NCI-H1048 (cell line): ENCODE measurements around the gene HEBP2.

Experiments
- DNase-seq: peaks from one replicate; lab custom pipeline; 2025; lab: John Stamatoyannopoulos, UW

The HEBP2 gene

DNA sequence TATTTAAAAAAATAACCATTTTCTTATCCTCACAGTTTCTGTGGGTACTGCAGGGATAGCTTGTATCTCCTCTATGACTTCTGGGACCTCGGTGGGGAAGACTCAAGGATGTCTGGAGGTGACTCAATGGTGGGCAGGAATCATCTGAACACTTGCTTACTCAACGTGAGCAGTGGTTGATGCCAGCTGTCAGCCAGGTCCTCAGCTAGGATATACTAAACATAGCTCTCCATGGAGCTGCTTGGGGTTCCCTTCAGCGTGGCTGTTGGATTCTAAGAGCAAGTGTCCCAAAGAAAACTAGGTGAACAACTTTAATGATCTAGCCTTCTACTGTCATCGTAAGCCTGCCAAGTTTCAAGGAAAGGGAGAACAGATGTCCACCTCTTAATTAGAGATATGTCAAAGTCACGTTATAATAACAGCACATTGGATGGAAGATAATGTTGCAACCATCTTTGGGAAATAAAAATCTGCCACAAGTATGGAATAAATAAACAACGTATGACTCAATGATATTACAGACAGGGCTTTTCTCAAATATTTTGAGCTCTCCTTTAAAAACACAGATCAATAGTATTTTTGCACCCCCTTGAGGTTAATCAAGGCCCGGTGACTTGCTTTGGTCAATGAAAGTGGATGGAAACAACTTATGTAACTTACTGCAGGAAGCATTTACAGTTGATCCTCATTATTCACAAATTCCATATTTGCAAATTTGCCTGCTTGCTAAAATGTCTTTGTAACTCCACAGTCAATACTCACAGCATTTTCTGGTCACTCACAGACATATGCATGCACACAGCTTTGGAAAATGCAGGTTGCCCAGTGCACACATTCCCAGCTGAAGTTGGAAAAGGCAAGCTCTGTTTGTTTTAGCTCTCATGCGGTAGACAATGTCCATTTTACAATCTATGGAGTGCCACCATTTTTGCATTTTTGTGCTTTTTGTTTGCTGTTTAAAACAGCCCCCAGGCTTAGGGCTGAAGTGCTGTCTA, 6.6 kb upstream of the HEBP2 start:
- DNase-seq: no peak

DNA sequence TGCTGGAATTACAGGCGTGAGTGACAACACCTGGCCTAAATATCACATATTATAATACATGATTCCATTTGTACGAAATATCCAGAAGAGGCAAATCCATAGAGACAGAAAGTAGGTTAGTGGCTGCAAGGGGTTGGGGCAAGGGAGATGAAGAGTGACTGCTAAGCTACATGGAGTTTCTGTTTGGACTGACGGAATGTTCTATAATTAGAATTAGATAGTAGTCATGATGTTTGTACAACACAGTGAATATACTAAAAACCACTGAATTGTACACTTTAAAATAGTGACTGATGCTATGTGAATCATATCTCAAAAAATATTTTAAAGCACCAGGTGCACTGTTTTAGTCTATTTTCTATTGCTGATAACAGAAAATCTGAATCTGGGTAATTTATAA, 3.7 kb upstream of the HEBP2 start:
- no peak for DNase-seq

DNA sequence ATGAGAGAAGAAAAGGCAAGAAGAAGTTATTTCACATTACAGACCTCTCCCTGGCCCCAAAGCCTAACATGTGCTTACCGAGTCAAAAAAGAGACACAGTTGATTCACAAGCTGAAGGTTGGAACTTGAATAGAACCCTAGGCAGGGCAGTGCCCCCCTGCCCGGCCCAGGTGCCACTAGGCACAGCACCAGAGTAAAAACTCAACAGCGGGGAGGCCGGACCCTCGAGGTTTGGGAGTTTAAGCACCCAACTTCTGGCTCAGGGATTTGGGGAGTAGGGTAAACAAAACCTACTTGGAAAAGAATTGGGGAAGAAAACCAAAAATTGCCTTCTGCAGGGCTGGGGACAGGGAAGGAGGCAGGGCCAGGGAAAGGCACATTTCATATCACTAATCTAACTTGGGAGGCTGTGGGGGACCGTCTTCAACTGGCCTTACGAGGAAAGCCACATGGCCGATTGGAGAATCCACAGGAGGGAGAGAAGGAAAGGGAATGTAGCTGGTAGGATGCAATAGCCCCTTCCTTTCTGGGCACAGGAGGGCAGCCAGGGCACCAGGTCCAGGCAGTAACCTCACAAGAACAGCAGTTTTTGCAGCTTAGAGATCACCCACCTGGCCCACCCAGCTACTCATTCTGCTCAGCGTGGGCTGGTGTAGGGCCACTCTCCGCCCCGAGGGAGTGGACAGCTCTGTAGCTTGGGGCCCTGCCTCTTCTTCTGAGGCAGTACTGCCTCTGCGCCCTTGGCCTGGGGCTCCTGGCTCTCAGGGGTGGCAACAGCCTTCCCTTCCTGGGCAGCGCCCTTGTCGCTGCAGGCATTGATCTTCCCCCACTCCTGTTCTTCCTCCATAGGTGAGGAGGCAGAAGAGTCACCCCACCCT, 1.8 kb upstream of the HEBP2 start:
- no peak for DNase-seq

DNA sequence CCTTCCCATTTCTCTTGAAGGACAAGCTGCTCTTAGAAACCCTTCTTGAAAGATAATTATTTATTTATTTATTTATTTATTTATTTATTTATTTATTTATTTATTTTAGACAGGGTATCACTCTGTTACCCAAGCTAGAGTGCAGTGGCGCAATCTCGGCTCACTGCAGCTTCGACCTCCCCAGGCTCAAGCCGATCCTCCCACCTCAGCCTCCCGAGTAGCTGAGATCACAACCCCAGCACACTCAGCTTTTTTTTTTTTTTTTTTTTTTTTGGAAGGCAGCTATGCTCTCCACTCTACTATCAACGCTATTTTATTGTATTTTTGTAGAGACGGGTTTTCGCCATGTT, 1.2 kb upstream of the HEBP2 start:
- DNase-seq: no peak

DNA sequence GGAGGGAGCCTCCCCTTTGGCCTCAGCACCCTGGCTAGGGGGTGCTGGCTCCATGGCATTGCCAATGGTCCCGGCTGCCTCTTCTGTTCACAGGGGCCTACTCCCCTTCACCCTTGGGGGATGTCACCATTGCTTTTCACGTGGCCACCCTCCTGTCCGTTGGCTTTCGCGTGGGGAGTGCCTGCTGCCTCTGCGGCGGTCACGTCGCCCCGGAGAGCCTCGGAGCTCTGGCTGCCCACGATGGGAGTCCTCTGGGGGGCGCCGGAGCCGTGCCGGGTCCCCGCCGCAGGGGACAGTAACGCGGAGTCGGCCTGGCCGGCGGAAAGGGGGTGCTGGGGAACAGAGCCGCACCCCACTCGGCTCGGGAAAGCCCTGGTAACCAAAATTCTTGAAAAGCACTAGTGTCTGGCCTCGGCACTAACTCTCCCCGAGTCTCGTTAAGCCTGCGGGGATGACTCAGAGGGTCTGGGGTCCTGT, 661 bp upstream of the HEBP2 start:
- DNase-seq: no peak

DNA sequence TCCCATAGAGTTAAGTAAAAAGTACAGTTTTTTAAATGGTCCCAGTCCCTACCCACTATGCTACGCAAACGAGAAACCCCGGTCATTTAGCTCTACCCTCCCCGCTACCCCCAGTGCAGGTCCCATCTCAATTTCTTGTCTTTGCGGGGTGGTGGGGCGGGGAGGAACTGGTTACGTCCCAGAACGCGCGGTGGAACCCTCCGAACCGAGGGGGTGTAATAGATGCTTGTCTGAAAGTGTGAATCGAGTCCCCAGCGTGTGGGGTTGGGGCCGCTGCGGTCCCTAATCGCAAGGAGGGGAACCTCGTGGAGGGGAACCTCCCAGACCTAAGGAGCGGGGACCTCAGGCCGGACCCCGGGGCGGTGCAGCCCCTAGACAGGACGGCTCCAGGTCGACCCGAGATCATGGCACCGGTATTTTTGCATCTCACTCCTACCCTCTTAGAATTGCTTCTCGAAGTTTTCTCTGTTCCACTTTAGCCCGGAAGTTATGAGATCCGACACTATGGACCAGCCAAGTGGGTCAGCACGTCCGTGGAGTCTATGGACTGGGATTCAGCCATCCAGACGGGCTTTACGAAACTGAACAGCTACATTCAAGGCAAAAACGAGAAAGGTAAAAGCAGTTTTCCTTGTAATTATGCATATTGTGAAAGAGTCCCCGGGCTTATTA, 779 bp downstream of the HEBP2 start:
- DNase-seq: no peak

DNA sequence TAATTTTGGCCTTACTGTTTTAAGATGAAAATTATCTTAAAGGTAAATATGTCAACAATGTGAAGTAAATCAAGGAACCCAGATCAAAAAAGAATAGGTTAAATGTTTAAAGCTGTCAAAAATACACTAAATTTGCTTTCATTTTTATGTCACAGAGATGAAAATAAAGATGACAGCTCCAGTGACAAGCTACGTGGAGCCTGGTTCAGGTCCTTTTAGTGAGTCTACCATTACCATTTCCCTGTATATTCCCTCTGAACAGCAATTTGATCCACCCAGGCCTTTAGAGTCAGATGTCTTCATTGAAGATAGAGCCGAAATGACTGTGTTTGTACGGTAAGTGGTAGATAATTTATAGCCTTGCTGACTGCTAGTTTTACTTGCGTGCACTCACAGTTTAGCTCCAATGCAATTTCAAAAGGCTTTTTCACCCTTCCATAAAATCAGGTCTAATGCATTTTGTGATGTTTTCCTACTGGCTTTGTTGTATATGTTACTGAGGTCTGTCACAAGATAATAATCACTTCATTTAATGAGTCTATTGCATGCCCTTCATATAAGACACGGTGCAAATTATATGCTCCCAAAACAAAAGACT, 1.9 kb downstream of the HEBP2 start:
- DNase-seq: no peak

DNA sequence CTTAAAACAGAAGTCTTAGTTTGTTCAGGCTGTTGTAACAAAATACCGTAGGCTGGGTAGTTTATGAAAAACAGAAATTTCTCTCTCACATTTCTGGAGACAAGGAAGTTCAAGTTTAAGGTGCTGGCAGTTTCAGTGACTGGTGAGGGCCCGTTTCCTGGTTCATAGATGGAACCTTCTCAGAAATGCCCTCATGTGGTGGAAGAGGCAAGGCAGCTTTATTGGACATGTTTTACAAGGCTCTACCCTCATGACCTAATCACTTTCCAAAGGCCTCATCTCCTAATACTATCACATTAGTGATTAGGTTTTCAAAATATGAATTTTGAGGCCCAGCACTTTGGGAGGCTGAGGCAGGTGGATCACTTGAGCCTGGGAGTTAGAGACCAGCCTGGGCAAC, 2.4 kb downstream of the HEBP2 start:
- DNase-seq: no peak

DNA sequence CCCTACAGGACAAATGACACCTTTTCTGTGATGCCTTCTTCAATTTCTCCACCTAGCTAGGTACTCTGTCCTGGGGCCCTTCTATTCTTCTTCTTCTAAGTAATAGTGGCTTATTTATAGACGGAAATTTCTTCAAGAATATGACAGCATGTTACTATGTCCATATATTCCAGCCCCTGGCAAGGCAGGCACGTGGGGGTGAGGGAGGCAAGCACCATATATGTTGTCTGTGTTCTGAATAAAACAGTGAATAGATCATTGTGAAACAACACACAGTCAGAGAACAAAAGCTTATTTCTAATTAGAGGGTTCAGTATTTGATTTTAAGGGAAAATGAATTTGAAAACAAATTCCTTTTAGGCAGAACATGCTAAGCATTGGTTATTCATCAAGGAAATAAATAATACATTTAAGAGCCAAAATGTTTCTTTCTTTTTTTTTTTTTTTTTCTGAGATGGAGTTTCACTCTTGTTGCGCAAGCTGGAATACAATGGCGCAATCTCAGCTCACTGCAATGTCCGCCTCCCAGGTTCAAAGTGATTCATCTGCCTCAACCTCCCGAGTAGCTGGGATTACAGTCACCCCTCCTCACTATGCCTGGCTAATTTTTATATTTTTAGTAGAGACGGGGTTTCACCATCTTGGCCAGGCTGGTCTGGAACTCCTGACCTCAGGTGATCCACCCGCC, 6.2 kb downstream of the HEBP2 start:
- DNase-seq: no peak

DNA sequence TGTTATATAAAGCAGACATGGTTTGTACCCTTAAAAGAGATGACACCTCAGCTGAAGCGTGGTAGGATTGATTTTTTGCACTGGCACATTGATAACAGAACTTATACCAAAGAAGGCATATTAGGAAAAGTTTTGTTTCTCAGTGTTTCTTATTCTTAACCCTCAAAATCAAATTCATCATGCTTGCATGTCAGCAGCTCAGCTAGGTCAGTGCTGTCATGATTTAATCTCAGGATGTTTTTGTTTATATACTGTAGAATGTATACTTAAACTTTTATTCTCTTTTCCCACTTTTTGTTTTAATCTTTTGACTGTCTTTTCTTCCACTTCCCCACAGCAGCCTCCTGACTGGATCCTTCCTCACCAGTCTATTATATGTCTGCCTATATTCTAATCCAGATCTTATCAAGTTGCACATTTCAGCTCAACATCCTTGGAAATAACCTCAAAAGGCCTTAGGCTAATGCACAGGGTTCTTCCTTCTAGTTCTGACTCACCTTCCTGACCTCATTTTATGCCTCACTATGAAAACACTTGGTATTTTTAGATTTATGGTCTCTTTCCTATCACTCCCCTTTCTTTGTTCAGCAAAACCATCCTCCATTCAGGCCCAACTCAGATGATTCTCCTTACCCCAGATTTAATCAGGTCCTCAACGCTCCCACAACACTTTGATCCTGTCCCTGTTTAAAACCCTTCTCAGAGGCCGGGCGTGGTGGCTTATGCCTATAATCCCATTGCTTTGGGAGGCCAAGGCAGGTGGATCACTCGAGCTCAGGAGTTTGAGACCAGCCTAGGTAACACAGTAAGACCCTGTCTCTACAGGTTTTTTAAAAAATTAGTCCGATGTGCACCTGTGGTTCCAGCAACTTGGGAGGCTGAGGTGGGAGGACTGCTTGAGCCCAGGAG, 7.2 kb downstream of the HEBP2 start:
- no peak for DNase-seq

DNA sequence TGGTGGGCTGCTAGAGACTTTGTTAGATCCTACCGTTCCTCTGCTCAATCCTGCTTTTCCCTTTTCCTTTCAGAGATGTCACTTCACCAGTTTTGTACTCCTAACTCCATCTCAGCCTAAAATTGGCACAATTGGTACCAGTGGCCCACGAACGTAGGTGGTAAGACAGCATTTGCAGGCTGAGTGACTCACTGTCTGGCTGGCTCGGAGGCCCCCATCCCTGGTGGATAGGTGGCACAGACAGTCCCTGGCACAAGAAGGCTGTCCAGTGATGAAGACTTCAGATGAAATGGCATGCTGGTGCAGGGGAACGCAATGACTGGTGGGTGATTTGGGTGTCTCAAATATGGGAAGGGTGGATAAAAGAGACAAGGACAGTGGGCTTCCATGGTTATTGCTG, 11.1 kb downstream of the HEBP2 start:
- no peak for DNase-seq

DNA sequence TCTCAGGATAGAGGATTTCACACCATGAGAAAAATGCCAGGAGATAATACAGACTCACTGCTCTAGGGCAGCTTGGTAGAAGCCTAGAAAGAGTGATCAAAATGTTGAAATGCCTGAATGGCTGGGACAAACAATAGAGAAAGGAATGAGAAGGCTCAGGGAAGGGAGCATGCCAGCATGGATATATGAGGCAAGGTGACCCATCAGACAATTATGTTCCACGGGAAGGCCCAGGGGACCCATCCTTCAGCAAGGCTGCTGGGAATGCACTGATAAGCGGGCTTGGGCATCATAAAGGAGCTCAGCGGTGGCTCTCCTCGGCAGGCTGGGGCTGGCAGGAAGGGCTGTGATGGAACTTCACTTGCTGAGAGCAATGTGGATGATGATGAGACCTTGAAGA, 12.2 kb downstream of the HEBP2 start:
- DNase-seq: no peak

DNA sequence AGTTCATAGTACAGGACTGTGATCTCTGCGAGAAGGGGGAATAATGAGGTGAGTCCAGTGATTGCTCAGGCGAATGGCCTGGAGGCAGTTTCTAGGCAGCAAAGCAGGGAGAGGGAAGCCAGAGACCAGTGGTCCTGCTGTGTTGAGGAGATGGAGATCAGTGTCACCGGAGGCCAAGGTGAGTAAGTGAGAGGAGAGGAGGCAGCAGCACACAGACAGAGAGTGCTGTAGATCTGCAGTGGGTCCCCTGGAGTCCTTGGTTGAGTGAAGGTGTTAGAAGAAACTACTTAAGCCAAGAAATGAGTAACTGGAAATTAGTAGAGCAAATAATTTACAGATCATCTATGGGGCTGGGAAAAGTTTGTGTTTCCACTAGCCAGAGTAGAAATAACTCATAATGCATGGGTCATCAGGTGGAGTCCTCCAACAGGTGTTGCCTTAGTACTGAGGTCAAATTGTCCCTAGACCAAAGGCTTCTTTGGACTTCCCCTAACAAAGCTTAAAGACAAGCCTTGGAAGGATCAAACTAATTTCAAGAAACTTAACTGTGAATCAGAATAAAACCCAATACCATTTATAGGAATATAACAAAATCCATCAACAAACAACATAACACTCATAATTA, 13.6 kb downstream of the HEBP2 start:
- no peak for DNase-seq

DNA sequence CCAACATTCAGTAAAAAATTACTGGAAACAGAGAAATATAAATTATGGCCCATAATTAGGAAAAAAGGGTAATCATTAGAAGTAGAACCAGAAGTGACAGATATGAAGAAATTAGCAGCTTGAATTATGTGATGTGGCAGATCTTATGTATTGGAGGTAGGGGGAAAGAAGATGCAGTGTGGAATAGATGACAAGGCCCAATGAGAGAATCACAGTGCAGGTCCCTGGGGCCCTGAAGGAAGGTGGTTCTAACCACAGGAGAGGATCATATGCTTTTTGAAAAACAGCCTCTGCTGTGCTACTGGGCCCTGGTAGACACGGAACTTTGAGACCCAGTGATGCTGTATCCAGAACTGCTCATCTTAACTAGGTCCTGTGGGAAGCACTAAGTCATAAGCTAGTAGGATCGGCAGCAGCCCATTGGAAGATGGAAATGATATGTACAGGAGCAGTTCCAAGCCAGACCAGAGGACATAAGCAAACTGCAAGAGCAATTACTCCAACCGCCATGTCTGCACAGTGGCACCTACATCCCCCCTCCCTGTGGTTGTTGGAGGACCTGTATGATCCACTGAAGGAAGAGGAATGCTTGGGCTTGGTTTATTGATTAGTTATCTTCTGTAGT, 14.2 kb downstream of the HEBP2 start:
- DNase-seq: no peak

DNA sequence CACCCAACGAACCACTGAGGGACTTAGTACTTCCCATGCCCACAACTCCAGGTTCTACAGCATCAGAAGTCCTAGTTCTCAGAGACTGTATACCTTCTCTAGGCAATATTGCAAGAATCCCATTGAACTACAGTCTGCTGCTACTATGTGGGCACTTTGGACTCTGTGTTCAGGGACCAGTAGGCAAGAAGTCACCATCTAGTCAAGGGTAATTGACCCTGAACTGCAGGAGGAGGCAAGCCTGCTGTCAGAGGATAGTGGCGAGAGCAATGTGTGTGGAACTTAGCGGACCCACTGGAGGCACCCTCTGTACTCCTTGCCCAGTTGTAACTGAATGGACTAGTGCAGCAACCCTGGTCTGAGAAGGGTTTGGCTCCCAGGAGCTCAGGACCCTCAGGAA, 15.7 kb downstream of the HEBP2 start:
- no peak for DNase-seq

DNA sequence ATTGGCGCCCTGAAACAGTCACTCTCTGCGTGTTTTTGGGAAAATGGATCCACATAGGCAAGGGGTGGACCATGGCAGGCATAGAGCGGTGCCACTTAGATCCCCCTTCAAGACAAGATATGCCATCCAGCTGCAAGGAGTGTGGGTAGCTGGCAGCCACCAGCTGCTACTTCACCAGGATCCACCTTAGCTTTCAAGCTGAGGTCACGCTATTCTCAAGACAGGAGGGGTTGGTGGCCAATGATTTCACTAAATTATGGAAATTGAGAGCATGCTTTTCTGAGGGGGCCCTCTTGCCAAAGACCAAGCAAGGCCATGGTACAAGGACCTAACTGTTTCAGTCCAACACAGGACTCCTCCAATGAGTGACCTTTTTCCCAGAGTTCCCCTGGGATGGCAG, 16.3 kb downstream of the HEBP2 start:
- DNase-seq: no peak

DNA sequence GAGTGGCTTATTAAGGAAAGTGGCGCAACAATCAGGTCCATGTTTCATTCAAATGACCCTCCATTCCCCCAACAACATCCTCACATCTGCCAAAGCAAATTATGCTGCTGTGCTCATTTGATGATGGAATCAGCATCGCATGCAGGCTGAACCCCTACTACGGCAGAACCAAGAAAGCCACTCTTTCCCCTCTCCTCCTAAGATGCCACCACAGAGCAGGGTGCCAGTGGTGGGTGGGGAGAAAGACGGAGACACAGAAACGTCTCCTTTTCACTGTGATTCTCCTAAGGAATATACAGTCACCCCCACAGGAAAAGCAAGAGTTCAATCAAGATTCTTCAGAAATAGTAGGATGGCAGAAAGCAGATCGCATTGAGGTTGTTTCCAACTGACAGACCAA, 17.1 kb downstream of the HEBP2 start:
- DNase-seq: no peak

DNA sequence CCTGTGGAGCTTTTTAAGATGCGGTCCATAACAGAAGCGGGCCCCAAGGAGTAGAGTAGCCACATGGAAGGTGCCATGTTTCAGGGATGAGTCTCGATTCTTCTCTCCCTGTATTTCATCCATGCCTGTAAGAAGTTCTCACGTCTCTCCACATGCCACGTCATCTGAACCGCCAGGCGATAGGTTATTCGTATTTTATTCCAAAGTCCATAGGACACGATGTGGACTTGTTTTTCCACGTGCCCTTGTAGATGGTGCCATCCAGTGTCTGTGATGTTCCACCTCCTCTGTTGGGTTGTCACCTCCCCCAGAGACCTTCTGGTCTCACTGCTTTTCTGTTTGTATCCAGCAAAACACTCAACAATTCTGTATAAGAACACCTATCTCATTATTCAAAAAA, 17.6 kb downstream of the HEBP2 start:
- no peak for DNase-seq

DNA sequence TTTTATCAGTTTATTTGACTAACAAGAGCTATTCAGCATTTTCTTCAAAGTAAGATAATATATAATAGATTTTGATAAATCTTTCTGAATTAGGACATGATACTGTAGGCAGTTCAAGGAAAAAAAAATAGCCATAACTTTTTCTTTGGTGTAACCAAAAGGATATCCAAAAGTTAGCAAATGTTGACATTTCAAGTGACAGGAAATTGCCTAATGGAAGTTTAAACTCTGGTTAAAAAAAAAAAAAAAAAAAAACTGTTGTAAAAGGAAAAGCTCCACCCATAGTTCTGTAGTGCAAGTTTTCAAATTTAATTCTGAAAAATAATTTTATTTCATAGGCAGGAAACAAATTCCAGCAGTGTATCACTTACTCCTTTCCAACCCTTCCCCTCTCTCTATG, 18.8 kb downstream of the HEBP2 start:
- DNase-seq: no peak
